IMR-90 (cell line): Measurements from ENCODE around the gene SCYGR7. TPM values are rescaled to one million over a fixed set of nuclear protein-coding genes. Genes with fewer than 3 reads are reported as not detected.
"Not testable (repeated sequence)": the region's sequence is repeated elsewhere in the genome, so short reads cannot be mapped to it uniquely, and the experiment has no call there.

Experiments
- ATAC-seq: fragments of 200-7000 bp; cut with Tn5 transposase; 2 replicates; pipeline ENCODE4 v1.9.1; 2020; ENCODE audit warnings: low read depth, mild to moderate bottlenecking, moderate library complexity
- BruUV-seq: library from RNA; stranded (reverse); fragments of 400-500 nt; replicated peaks from 2 replicates; lab custom pipeline; 2021; lab: Mats Ljungman, UMichigan
- CTCF ChIA-PET: fragments of 300-600 bp; formaldehyde crosslinking; extraction: SDS; loops from one replicate; lab custom pipeline; 2021; ENCODE audit warnings: antibody characterized with exemption; lab: Yijun Ruan, JAX
- POLR2A ChIA-PET: fragments of 300-600 bp; sonication (Branson Sonifier 250); formaldehyde crosslinking; loops from one replicate; lab custom pipeline; 2022; ENCODE audit warnings: antibody characterized with exemption; ENCODE audit not compliant: unreplicated experiment; lab: Charles Lee
- DNase-seq: peaks from one replicate; pipeline ENCODE4 v3.0.0; 2013
- H2AFZ ChIP-seq: replicated peaks from 2 replicates; pipeline ENCODE3; 2013; ENCODE audit warnings: low read length, mild to moderate bottlenecking; ENCODE audit not compliant: poor library complexity
- H2AK5ac ChIP-seq: 2 replicates; pipeline ENCODE4 v1.6.1; 2013; ENCODE audit warnings: low read depth, low read length, inconsistent platforms
- H2AK9ac ChIP-seq: replicated peaks from 2 replicates; pipeline ENCODE3; 2013; ENCODE audit warnings: mild to moderate bottlenecking, low read depth, low read length, moderate library complexity; ENCODE audit not compliant: poor library complexity
- H2BK120ac ChIP-seq: 2 replicates; pipeline ENCODE4 v1.6.1; 2013; ENCODE audit warnings: low read depth, low read length, inconsistent platforms
- H2BK15ac ChIP-seq: 3 replicates; pipeline ENCODE4 v1.6.1; 2013; ENCODE audit warnings: low read depth, low read length, inconsistent platforms
- H2BK20ac ChIP-seq: 2 replicates; pipeline ENCODE4 v1.6.1; 2013; ENCODE audit warnings: low read depth, mild to moderate bottlenecking, inconsistent platforms, low read length, moderate library complexity
- H2BK5ac ChIP-seq: 2 replicates; pipeline ENCODE4 v1.6.1; 2013; ENCODE audit warnings: mild to moderate bottlenecking, low read depth, low read length, inconsistent platforms; ENCODE audit not compliant: poor library complexity, severe bottlenecking
- H3K14ac ChIP-seq: replicated peaks from 2 replicates; pipeline ENCODE4 v1.6.1; 2013; ENCODE audit warnings: low read depth, low read length, inconsistent platforms
- H3K18ac ChIP-seq: 2 replicates; pipeline ENCODE4 v1.6.1; 2013; ENCODE audit warnings: low read depth, low read length, control low read depth
- H3K23ac ChIP-seq: 2 replicates; pipeline ENCODE4 v1.6.1; 2013; ENCODE audit warnings: low read depth, low read length, inconsistent platforms
- H3K27ac ChIP-seq: 2 replicates; pipeline ENCODE4 v1.5.1; 2013; ENCODE audit warnings: mild to moderate bottlenecking, control low read depth, low read length; ENCODE audit not compliant: insufficient read depth
- H3K27me3 ChIP-seq: 2 replicates; pipeline ENCODE4 v1.6.1; 2013; ENCODE audit warnings: low read length; ENCODE audit not compliant: control insufficient read depth, insufficient read depth
- H3K36me3 ChIP-seq: 2 replicates; pipeline ENCODE4 v1.6.1; 2013; ENCODE audit warnings: low read length, mixed read lengths; ENCODE audit not compliant: control insufficient read depth, insufficient read depth
- H3K4ac ChIP-seq: 2 replicates; pipeline ENCODE4 v1.6.1; 2013; ENCODE audit warnings: low read depth, low read length, inconsistent platforms
- H3K4me1 ChIP-seq: 2 replicates; pipeline ENCODE4 v1.6.1; 2013; ENCODE audit warnings: low read length, mixed read lengths; ENCODE audit not compliant: control insufficient read depth, insufficient read depth
- H3K4me2 ChIP-seq: 2 replicates; pipeline ENCODE4 v1.6.1; 2013; ENCODE audit warnings: low read depth, mild to moderate bottlenecking, control low read depth, low read length, moderate library complexity
- H3K4me3 ChIP-seq: 2 replicates; pipeline ENCODE4 v1.5.1; 2013; ENCODE audit warnings: low read depth, mild to moderate bottlenecking, control low read depth, low read length, moderate library complexity; ENCODE audit not compliant: insufficient read depth
- H3K56ac ChIP-seq: 2 replicates; pipeline ENCODE4 v1.6.1; 2013; ENCODE audit warnings: low read length, inconsistent platforms; ENCODE audit not compliant: insufficient read depth; ENCODE audit errors: extremely low read depth
- H3K79me1 ChIP-seq, 2 experiments: 2 replicates each; pipeline ENCODE4 v1.6.1; 2013; ENCODE audit warnings: low read length in 2 of 2, inconsistent platforms in 1 of 2, low read depth in 1 of 2
- H3K9ac ChIP-seq: 2 replicates; pipeline ENCODE4 v1.6.1; 2013; ENCODE audit warnings: low read depth, low read length, control low read depth
- H3K9me1 ChIP-seq: 2 replicates; pipeline ENCODE4 v1.6.1; 2013; ENCODE audit warnings: low read length, inconsistent platforms; ENCODE audit not compliant: insufficient read depth
- H3K9me3 ChIP-seq: 2 replicates; pipeline ENCODE4 v1.6.1; 2013; ENCODE audit warnings: low read length; ENCODE audit not compliant: control insufficient read depth, insufficient read depth
- H4K20me1 ChIP-seq: 2 replicates; pipeline ENCODE4 v1.6.1; 2013; ENCODE audit warnings: low read length, inconsistent platforms; ENCODE audit not compliant: insufficient read depth
- H4K5ac ChIP-seq: 2 replicates; pipeline ENCODE4 v1.6.1; 2013; ENCODE audit warnings: mild to moderate bottlenecking, low read depth, low read length, control low read depth
- H4K8ac ChIP-seq, 2 experiments: 2 replicates each; pipeline ENCODE4 v1.6.1; 2013; ENCODE audit warnings: low read depth in 2 of 2, low read length in 2 of 2, control low read depth in 1 of 2, inconsistent platforms in 1 of 2
- H4K91ac ChIP-seq: 2 replicates; pipeline ENCODE4 v1.6.1; 2013; ENCODE audit warnings: low read depth, low read length, inconsistent platforms; ENCODE audit not compliant: insufficient read depth
- BHLHE40 ChIP-seq: fragments of 150-350 bp; IDR thresholded peaks from 2 replicates; pipeline ENCODE4 v1.6.1; 2016; ENCODE audit warnings: mild to moderate bottlenecking, low read depth, low read length
- WGBS, 2 experiments: methylation state at CpG; one replicate each; pipeline versions ENCODE4 v1.1.5 to v1.1.7; 2013; ENCODE audit warnings: missing lambda C conversion rate in 2 of 2; ENCODE audit not compliant: insufficient read length in 1 of 2; ENCODE audit errors: extremely low coverage in 2 of 2; 5-methylcytosine and 5-hydroxymethylcytosine counted together
- dilution Hi-C: fragments of 300-500 bp; cut with HindIII; formaldehyde crosslinking; loops from one replicate; pipeline ENCODE4 v1.14.3; 2018; ENCODE audit warnings: low sequenced_read_pairs; ENCODE audit not compliant: unreplicated experiment
- in situ Hi-C: fragments of 300-500 bp; cut with MboI; formaldehyde crosslinking; loops from 3 replicates; pipeline ENCODE4 v1.14.3; 2019; ENCODE audit warnings: low sequenced_read_pairs, inconsistent platforms, mixed read lengths
- intact Hi-C: fragments of 100-400 bp; cut with micrococcal nuclease; formaldehyde crosslinking; loops from 2 replicates; pipeline ENCODE4 v1.10.0; 2022
- polyA plus RNA-seq, 3 experiments: library from polyadenylated mRNA; depleted of rRNA; stranded (reverse); fragments of >200 nt; gene quantifications; 2 replicates each; pipeline ENCODE4 v1.2.3, GENCODE V29; 2012; ENCODE audit warnings: low replicate concordance in 1 of 3
- total RNA-seq: library from RNA; depleted of rRNA; stranded (reverse); fragments of >200 nt; gene quantifications from 2 replicates; pipeline ENCODE4 v1.2.3, GENCODE V29; 2012

The SCYGR7 gene
- total and polyA plus RNA-seq, 2 of the 4 experiments (the other 2 are of a cell fraction) = not detected

GRCh38 chr2:227740705-227741104 lies 12.6 kb downstream of the SCYGR7 start:
- H4K20me1 ChIP-seq, POLR2A ChIA-PET, H3K27ac ChIP-seq, in situ Hi-C loops, intact Hi-C loops, H2BK120ac ChIP-seq, H2BK20ac ChIP-seq, H3K36me3 ChIP-seq, H3K4me1 ChIP-seq, ATAC-seq, BruUV-seq, H3K4ac ChIP-seq, H3K27me3 ChIP-seq, H3K79me1 ChIP-seq, H2BK15ac ChIP-seq, H3K14ac ChIP-seq, H4K5ac ChIP-seq, H3K18ac ChIP-seq, DNase-seq, H3K23ac ChIP-seq, H4K91ac ChIP-seq, H3K9me3 ChIP-seq, H3K4me2 ChIP-seq, H2AK9ac ChIP-seq, H4K8ac ChIP-seq, H2AFZ ChIP-seq, H3K9ac ChIP-seq, H2BK5ac ChIP-seq, dilution Hi-C loops, H3K4me3 ChIP-seq, H3K56ac ChIP-seq, H3K9me1 ChIP-seq, H2AK5ac ChIP-seq: not testable (repeated sequence)
- no CpG with 5 or more reads among the region's 7 CpGs for WGBS, 2 experiments
- CTCF ChIA-PET = interaction anchor here (0.6 kb wide), 1 partner anchor 30 kb away, joined by 3 read pairs; no protein-coding TSS in a partner anchor
- TF ChIP-seq BHLHE40 = 0 out of 2 replicates have a peak, but pooled peaks have one; percentile 16
